ENCODE results near the gene CARD8. TPM values are rescaled to one million over a fixed set of nuclear protein-coding genes. Genes with fewer than 3 reads are reported as not detected.

Gene CARD8
- total and polyA plus RNA-seq, 2 experiments from 2014 or later: 16.6 to 17.1 TPM

DNA sequence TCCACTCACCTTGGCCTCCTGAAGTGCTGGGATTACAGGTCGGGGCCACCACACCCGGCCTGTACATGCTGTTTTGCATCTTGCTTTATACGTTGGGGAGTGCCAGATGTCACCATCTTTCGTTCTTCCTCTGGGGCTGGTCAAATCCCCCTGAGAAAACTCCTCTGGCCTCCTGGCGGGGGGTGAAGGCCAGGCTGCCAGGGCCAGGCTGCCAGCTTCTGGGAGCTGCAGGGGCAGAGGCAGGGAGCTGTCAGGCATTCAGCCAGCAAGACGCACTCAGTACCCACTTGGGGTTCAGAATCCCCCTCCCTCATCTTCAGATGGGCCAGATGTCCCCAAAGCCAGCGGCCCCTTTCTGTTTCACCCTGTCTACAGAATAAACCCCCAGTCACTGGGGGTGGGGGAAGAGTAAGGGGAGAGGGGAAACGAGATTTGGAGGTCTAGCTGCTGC, 69.1 kb downstream of the CARD8 start:
- ATAC-seq: no peak

More for the DNA sequence above, 69.1 kb downstream of the CARD8 start:
- Mint-ChIP-seq H3K27me3 (ENCODE audit: insufficient read depth, low read depth, poor library complexity) (peaks cover 13% of the 10 kb centered on the region), H3K9me3 (peaks cover 30% of the 10 kb centered on the region), H3K27ac (no peak overlapping the region), H3K4me1 (peaks cover 8% of the 10 kb centered on the region; the same call in 1 of the 3 replicates), H3K36me3 (ENCODE audit: low read depth) (peaks cover 59% of the 10 kb centered on the region), H3K4me3 (no peak overlapping the region)
- H3K79me2 ChIP-seq (replicated peaks; ENCODE audit: insufficient read depth): no peaks in the 10 kb centered on the region
- no peaks in the 10 kb centered on the region for H3F3A ChIP-seq (replicated peaks; ENCODE audit: low read depth)
- no peak for DNase-seq (ENCODE audit: low spot score)
- H2AFZ ChIP-seq: no peak overlapping the region
- no peak overlapping the region for H3K27ac ChIP-seq (ENCODE audit: low read depth)
- H3K9me2 ChIP-seq (ENCODE audit: insufficient read depth): no peaks in the 10 kb centered on the region
- no peaks in the 10 kb centered on the region for H3K27me3 ChIP-seq (ENCODE audit: insufficient read depth)
- H3K4me3 ChIP-seq: no peak overlapping the region
- peaks cover 7% of the 10 kb centered on the region for H3K36me3 ChIP-seq (ENCODE audit: insufficient read depth)
- no peaks in the 10 kb centered on the region; the same call in 1 of the 2 replicates for H3K4me1 ChIP-seq (ENCODE audit: insufficient read depth)
- no peak overlapping the region for H3K4me2 ChIP-seq
- H4K20me1 ChIP-seq (replicated peaks; ENCODE audit: insufficient read depth): peaks cover 3% of the 10 kb centered on the region; the same call in 1 of the 2 replicates
- TF ChIP-seq NANOG (IDR thresholded peaks at IDR 0.05; ENCODE audit: borderline replicate concordance) (no peak), CREB1 (CRISPR knock-in tag; IDR thresholded peaks at IDR 0.05; ENCODE audit: low read depth) (no peak), EZH2 (IDR thresholded peaks at IDR 0.05; ENCODE audit: low read depth, unreplicated experiment) (no peak), POLR2AphosphoS5 (IDR thresholded peaks at IDR 0.05; ENCODE audit: low read depth) (no peak), ZNF114 (CRISPR knock-in tag; IDR thresholded peaks at IDR 0.05) (no peak), ZNF331 (CRISPR knock-in tag; IDR thresholded peaks at IDR 0.05; ENCODE audit: low read depth) (no peak), JUNB (IDR thresholded peaks at IDR 0.05; ENCODE audit: unreplicated experiment) (no peak), EZH2phosphoT487 (IDR thresholded peaks at IDR 0.05; ENCODE audit: unreplicated experiment) (no peak), STAT1 (IDR thresholded peaks at IDR 0.05; ENCODE audit: unreplicated experiment) (no peak)
- TF ChIP-seq, protein P1, sequence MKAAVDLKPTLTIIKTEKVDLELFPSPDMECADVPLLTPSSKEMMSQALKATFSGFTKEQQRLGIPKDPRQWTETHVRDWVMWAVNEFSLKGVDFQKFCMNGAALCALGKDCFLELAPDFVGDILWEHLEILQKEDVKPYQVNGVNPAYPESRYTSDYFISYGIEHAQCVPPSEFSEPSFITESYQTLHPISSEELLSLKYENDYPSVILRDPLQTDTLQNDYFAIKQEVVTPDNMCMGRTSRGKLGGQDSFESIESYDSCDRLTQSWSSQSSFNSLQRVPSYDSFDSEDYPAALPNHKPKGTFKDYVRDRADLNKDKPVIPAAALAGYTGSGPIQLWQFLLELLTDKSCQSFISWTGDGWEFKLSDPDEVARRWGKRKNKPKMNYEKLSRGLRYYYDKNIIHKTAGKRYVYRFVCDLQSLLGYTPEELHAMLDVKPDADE (IDR thresholded peaks at IDR 0.05): no peak
- TF ChIP-seq, protein P2, sequence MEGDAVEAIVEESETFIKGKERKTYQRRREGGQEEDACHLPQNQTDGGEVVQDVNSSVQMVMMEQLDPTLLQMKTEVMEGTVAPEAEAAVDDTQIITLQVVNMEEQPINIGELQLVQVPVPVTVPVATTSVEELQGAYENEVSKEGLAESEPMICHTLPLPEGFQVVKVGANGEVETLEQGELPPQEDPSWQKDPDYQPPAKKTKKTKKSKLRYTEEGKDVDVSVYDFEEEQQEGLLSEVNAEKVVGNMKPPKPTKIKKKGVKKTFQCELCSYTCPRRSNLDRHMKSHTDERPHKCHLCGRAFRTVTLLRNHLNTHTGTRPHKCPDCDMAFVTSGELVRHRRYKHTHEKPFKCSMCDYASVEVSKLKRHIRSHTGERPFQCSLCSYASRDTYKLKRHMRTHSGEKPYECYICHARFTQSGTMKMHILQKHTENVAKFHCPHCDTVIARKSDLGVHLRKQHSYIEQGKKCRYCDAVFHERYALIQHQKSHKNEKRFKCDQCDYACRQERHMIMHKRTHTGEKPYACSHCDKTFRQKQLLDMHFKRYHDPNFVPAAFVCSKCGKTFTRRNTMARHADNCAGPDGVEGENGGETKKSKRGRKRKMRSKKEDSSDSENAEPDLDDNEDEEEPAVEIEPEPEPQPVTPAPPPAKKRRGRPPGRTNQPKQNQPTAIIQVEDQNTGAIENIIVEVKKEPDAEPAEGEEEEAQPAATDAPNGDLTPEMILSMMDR (conservative IDR thresholded peaks at IDR 0.05; ENCODE audit: low read depth in 2 of 2): no peak
- TF ChIP-seq, protein P3, sequence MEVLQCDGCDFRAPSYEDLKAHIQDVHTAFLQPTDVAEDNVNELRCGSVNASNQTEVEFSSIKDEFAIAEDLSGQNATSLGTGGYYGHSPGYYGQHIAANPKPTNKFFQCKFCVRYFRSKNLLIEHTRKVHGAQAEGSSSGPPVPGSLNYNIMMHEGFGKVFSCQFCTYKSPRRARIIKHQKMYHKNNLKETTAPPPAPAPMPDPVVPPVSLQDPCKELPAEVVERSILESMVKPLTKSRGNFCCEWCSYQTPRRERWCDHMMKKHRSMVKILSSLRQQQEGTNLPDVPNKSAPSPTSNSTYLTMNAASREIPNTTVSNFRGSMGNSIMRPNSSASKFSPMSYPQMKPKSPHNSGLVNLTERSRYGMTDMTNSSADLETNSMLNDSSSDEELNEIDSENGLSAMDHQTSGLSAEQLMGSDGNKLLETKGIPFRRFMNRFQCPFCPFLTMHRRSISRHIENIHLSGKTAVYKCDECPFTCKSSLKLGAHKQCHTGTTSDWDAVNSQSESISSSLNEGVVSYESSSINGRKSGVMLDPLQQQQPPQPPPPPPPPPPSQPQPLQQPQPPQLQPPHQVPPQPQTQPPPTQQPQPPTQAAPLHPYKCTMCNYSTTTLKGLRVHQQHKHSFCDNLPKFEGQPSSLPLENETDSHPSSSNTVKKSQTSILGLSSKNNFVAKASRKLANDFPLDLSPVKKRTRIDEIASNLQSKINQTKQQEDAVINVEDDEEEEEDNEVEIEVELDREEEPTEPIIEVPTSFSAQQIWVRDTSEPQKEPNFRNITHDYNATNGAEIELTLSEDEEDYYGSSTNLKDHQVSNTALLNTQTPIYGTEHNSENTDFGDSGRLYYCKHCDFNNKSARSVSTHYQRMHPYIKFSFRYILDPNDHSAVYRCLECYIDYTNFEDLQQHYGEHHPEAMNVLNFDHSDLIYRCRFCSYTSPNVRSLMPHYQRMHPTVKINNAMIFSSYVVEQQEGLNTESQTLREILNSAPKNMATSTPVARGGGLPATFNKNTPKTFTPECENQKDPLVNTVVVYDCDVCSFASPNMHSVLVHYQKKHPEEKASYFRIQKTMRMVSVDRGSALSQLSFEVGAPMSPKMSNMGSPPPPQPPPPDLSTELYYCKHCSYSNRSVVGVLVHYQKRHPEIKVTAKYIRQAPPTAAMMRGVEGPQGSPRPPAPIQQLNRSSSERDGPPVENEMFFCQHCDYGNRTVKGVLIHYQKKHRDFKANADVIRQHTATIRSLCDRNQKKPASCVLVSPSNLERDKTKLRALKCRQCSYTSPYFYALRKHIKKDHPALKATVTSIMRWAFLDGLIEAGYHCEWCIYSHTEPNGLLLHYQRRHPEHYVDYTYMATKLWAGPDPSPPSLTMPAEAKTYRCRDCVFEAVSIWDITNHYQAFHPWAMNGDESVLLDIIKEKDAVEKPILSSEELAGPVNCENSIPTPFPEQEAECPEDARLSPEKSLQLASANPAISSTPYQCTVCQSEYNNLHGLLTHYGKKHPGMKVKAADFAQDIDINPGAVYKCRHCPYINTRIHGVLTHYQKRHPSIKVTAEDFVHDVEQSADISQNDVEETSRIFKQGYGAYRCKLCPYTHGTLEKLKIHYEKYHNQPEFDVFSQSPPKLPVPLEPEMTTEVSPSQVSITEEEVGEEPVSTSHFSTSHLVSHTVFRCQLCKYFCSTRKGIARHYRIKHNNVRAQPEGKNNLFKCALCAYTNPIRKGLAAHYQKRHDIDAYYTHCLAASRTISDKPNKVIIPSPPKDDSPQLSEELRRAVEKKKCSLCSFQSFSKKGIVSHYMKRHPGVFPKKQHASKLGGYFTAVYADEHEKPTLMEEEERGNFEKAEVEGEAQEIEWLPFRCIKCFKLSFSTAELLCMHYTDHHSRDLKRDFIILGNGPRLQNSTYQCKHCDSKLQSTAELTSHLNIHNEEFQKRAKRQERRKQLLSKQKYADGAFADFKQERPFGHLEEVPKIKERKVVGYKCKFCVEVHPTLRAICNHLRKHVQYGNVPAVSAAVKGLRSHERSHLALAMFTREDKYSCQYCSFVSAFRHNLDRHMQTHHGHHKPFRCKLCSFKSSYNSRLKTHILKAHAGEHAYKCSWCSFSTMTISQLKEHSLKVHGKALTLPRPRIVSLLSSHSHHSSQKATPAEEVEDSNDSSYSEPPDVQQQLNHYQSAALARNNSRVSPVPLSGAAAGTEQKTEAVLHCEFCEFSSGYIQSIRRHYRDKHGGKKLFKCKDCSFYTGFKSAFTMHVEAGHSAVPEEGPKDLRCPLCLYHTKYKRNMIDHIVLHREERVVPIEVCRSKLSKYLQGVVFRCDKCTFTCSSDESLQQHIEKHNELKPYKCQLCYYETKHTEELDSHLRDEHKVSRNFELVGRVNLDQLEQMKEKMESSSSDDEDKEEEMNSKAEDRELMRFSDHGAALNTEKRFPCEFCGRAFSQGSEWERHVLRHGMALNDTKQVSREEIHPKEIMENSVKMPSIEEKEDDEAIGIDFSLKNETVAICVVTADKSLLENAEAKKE (CRISPR knock-in tag; IDR thresholded peaks at IDR 0.05): no peak
- TF ChIP-seq, protein P4, sequence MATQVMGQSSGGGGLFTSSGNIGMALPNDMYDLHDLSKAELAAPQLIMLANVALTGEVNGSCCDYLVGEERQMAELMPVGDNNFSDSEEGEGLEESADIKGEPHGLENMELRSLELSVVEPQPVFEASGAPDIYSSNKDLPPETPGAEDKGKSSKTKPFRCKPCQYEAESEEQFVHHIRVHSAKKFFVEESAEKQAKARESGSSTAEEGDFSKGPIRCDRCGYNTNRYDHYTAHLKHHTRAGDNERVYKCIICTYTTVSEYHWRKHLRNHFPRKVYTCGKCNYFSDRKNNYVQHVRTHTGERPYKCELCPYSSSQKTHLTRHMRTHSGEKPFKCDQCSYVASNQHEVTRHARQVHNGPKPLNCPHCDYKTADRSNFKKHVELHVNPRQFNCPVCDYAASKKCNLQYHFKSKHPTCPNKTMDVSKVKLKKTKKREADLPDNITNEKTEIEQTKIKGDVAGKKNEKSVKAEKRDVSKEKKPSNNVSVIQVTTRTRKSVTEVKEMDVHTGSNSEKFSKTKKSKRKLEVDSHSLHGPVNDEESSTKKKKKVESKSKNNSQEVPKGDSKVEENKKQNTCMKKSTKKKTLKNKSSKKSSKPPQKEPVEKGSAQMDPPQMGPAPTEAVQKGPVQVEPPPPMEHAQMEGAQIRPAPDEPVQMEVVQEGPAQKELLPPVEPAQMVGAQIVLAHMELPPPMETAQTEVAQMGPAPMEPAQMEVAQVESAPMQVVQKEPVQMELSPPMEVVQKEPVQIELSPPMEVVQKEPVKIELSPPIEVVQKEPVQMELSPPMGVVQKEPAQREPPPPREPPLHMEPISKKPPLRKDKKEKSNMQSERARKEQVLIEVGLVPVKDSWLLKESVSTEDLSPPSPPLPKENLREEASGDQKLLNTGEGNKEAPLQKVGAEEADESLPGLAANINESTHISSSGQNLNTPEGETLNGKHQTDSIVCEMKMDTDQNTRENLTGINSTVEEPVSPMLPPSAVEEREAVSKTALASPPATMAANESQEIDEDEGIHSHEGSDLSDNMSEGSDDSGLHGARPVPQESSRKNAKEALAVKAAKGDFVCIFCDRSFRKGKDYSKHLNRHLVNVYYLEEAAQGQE (IDR thresholded peaks at IDR 0.05; ENCODE audit: unreplicated experiment): no peak

Measured in GM23338 (cell line).